Measurements from ENCODE around the gene MEP1B. TPM values are rescaled to one million over a fixed set of nuclear protein-coding genes. Genes with fewer than 3 reads are reported as not detected.
"Not testable (repeated sequence)": the region's sequence is repeated elsewhere in the genome, so short reads cannot be mapped to it uniquely, and the experiment has no call there.

The MEP1B gene
- total RNA-seq, 1 donor from 2014 or later, result 1.3 TPM

DNA sequence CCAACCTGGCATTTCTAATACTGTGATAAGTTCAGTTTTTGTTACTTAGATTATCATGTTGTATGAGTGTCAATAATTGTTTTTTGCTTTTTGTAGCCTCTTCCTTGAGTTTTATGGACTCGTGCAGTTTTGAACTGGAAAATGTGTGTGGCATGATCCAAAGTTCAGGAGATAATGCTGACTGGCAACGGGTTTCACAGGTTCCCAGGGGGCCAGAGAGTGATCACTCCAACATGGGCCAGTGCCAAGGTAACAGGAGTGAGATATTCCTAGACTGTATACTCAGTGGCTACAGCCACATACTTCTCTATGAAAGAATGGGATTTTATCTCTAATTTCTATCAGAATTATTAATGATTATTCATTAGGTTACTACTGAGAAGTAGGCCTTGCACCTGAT is 18.2 kb downstream of the MEP1B start:
- DNase-seq (ENCODE audit: low spot score), result peak; percentile 89
- peak; percentile 93 for ATAC-seq

DNA sequence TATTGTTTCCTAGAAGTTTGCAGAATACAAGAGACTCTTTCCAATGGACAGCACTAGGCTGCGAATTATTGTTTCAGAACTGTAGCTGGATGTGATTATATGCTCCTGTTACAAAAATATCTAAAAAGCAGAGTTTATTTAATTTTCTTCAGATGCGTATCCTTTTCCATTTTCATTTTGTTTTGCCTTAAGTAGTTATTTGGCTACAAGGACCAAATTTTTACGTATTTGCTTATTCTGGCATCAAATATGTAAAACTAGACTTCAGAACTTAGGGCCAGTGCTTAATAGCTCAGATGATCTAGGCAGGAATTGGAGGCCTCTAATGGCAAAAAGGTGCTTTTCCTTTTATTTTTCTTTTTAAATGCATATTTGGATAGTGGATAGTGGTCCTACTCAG is 18.7 kb downstream of the MEP1B start:
- no peak for ATAC-seq
- DNase-seq (ENCODE audit: low spot score), result no peak

DNA sequence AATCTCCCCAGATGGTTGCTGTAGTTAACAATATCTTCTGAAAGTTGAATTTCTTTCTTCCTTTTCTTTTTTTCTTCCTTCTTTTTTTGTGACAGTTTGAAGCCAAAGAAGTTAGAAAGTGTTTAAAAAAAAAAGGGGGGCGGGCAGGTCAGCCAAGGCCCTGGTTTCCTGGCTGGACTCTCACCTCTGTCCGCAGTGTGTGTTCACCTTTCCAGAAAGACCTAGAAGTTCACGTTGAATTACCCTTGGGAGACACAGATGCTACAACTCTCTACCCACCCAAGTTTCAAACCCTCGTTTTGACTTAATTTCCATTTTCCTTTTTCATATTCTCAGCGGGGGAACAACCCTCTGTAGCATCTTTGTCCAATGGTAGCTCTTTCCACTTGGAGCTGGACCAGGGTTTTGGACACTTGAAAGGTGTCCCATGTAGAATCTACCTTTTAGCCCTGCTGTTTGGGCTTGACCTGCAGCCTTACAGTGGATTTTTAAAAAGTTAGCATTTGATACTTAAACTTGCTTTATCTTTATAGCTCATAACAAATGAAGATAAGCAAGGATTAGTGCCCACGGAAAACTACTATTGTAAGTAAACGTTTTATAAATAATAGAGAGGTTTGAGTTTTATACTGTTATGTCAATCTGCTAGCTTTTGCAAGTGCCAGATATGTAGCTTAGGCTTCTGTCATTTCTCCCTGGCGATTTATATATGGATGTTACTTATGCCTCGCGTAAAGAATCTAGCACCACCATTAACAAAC is 20.0 kb downstream of the MEP1B start:
- ATAC-seq (peak; percentile 67), DNase-seq (ENCODE audit: low spot score) (peak; percentile 56)

DNA sequence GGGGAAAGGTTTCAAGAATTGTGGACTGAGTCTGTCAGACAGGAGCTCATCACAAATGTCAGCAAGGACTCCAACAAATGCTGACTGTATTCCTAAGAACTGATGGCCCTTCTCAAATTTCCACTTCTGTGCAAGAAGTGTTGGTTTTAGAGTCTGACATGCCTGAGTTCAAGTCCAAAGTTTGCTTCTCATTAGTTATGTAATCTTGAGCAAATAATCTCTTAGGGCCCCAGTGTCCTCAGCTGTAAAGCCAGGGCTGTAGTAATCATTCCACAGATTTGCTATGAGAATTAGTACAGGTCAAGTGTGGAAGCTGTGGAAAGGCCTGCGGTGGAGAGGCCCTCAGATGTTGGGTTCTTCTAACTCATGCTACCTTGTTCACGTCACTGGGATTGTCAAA is 23.9 kb downstream of the MEP1B start:
- ATAC-seq (peak; percentile 88), DNase-seq (ENCODE audit: low spot score) (no peak)

DNA sequence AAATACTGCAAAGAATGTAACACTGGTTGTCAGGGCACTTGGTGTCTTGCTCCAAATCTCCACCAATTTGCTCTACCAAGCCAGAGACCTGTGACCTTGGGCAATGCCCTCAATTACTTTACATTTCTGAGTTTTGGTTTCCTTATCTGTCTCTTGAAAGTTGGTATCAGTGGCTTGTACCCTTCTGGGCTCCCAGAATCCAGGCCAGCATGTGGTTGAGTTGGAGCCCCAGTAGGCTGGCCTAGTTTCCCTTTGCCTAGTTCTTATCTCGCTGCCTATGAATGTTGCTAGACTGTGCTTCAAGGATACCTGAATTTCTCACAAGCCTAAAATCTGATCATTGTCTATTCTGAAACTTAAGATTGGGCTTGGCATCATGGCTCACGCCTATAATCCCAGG is 26.6 kb downstream of the MEP1B start:
- DNase-seq (ENCODE audit: low spot score) (no peak), ATAC-seq (no peak)

DNA sequence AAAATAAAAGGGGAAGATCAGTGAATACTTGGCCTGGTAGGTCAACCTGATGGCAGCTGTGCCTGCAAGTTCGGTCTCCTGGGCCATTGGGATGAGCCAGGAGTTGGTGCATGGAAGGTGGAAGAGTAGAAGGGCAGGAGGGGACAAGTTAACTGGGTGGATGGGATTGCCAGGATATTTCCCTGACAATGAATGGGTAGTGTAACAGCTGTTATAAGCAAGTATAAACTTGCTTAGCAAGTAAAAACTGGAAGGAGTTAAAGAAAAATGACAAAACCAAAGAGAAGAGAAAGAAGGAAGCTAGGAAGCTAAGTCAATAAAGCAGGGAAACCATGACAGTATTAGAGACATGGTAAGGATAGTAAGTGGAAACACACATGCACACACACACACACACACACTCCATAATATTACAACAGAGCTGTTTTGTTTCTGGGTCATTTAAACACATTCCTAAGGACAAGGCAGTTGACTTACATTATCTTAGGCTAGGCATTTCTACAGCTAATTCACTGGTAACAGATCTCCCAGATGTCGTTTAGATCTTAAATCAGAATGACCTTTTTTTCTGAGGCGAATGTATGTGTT is 29.7 kb downstream of the MEP1B start:
- no peak for ATAC-seq
- no peak for DNase-seq (ENCODE audit: low spot score)

DNA sequence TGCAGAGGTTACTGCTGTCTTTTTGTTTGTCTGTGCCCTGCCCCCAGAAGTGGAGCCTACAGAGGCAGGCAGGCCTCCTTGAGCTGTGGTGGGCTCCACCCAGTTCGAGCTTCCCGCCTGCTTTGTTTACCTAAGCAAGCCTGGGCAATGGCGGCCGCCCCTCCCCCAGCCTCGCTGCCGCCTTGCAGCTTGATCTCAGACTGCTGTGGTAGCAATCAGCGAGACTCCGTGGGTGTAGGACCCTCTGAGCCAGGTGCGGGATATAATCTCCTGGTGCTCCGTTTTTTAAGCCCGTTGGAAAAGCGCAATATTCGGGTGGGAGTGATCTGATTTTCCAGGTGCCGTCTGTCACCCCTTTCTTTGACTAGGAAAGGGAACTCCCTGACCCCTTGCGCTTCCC is 43.5 kb downstream of the MEP1B start:
- not testable (repeated sequence) for ATAC-seq; DNase-seq (ENCODE audit: low spot score)

DNA sequence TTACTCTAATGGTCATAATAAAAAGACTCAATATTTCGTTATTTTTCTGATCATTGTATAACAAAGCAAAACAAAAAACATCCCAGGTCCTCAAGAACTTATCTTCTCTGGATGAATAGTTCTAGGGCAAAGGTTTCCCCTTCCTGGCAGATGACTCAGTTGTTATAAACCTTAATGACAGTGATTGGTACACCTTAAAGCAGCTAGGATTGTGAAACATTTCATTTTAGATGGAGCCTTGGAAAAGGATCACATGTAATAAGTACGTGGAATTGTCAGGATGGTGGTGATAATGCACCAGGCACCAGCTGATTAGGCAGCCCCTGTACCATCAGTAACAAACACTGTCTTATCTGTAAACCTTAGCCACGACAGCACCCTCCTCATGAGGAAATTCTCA is 47.2 kb downstream of the MEP1B start:
- no peak for DNase-seq (ENCODE audit: low spot score)
- no peak for ATAC-seq

DNA sequence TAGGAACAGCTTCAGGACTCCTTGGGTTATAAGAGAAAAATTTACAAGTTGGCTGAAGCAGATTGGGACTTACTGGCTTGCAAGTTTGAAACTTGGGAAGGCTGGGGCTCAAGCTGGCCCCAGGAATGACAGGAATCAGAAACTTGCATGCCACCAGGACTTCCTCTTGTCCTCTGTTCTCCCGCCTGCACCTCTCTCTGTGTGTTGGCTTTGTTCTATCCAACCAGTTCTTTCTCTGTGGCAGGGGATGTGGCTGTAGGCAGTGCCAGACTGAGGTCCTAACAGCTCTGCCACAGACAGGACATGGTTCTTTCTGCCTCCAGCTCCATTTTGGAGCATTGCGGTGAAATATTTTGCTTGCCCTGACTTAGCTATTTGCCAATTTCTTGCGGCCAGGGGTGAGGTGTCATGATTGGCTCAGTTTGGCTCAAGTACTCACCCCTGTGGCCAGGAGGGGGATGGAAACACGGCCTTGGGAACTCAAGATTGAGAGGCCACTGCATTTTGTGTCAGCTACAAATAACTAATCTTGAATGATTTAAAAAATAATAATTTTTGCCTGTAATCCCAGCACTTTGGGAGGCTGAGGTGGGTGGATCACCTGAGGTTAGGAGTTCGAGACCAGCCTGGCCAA is 48.9 kb downstream of the MEP1B start:
- DNase-seq (ENCODE audit: low spot score) (no peak), ATAC-seq (peak; percentile 60)

DNA sequence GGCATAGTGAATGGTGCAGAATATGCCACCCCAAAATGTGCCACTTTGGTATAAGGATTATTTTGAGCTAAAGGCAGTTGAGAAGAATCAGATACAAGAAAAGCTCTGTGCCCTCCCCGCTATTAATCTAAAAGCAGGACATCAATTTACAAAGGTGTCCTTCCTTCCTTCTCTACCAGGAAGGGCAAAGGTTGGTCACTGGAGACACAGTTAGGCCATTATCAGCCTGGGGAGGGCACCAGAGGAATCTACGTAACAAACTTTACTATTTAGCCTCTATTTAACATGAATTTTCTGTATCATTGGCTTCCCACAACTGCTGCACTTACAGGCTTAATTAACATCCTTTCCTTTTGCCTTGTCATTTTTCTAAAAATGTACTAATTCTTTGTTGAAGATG is 52.6 kb downstream of the MEP1B start:
- ATAC-seq (no peak), DNase-seq (ENCODE audit: low spot score) (no peak)

DNA sequence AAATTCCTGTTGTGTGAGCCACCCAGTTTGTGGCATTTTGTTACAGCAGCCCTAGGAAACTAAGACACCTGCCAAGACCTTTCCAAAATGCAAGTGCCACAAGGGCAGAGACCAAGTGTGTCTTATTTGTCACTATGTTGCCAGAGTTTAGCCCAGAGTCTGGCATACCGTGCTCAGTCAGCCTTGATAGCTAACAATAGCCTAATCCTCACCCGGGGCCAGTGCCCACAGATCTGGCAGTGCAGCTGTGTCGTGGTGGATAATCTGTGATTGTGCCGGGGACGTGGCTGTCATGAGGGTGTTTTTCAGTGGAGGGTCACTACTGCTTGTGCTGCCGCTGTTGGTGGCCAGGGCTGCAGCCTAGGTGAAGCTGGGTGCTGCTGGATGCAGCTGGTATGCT is 53.5 kb downstream of the MEP1B start:
- ATAC-seq (no peak), DNase-seq (ENCODE audit: low spot score) (no peak)

DNA sequence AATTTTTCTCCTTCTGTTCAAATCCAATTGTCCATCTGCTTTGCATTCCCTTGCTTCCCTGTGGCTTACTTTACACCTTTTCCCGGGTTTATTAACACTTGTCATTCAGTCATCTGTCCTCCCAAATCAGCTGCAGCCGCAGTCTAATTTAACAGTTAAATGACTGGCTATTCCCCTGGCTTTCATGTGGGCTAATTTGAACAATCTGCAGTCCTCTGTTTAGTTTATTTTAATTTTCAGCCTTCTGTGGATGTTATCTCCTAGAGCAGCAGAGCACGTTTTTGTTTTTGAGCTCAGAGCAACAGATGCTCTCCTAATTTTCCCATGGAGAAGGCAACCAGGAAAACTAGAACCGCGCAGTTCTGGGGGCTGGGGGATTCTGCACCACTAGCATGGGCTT is 55.0 kb downstream of the MEP1B start:
- no peak for DNase-seq (ENCODE audit: low spot score)
- ATAC-seq, result no peak

DNA sequence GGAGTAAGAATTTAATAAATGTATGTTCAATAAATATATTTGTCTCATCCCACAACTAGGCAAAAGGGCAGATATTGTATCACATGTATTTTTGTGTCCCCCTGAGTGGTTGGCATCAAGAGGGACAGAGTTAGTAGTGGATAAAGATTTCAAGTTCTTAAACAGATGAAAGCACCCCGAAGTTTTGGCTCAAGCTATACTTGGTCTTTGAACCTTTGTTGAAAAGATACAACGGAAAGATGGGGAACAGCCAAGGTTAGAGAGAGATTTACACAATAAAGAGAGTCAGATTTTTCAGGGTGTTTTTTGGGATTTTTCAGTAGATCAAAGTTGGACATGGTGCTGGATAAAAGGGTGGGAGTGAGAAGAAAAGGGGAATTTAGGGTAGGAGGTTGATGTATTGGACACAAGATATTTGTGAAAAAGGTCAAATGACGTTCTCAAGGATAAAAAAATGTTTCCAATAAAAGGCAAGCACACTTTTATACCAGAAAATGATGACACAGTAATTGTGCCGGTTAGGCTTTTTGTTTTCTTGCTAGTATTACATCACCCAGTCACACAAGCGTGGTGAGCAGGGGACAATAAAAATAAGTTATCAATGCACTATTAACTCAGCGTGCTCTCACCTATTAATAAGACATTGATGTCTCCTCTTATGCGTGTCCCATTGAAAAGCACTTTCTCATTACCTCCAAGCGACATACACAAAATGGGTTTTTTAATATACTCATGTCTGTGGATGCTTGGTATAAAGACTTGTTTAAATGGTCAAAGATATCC is 59.5 kb downstream of the MEP1B start:
- ATAC-seq, result peak; percentile 34

DNA sequence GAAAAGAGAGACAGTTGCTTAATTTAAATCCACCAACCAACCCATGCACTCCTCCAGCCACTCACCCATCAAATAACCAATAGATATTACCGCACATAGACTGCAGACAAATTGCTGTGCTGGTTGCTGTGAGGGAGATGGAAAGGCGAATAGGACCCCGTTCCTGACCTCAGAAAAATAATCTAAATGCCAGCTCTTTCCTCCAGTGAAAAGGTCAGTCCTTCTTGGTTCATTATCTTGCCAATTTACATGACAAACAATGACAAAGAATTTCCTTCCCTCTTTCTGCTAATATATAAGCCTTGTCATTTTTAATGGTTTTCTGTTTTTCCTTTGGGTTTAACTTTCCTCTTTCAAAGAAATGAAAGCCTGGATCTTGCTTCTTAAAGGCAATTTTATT is 61.6 kb downstream of the MEP1B start:
- no peak for DNase-seq (ENCODE audit: low spot score)
- no peak for ATAC-seq

More for the DNA sequence above, 59.5 kb downstream of the MEP1B start:
- DNase-seq (ENCODE audit: low spot score), result no peak

DNA sequence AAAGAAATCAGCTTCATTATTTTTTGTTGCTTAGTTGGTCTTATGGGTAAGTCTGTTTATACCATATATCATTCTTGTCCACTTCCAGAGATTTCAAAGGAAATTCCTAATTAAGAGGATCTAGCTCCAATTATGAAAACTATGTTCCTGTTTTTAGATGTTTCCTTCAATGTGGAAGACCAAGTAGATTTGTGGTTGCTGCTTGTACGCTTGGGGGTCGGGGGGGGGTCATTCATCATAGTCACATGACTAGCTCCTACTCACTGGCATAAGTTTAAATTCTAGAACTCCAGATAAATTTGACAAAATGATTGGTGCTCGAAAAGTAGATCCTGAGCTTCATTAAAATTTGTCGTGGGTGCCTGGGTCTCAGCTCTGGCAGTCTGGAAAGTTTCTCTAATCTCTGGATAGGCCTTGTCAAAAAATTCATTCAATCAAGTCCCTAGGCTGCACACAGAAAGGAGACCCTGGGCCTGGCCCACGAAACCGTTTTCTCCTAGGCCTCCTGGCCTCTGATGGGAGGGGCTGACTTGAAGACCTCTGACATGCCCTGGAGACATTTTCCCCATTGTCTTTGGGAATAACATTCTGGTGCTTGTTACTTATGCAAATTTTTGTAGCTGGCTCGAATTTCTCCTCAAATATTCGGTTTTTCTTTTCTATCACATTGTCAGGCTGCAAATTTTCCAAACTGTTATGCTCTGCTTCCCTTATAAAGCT is 62.5 kb downstream of the MEP1B start:
- no peak for DNase-seq (ENCODE audit: low spot score)
- ATAC-seq, result no peak

DNA sequence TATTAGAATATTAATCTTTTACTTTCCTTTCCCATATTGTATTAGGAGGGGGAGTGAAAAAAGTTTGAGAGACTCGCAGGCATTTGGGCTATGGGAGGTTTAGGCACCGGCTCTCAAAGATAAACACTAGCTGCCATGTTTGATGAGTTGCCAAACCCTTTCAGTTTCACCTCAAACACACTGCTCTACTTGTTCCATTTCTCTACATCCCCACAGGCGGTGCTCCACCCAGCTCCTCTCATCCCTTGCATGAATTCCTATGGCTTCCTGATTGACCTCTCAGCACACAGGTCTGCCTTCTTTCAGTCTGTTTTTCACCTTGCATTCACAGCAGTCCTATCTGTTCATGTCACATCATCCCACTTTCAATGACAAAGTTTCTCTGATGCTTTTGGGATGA is 65.7 kb downstream of the MEP1B start:
- DNase-seq (ENCODE audit: low spot score) (no peak), ATAC-seq (no peak)

DNA sequence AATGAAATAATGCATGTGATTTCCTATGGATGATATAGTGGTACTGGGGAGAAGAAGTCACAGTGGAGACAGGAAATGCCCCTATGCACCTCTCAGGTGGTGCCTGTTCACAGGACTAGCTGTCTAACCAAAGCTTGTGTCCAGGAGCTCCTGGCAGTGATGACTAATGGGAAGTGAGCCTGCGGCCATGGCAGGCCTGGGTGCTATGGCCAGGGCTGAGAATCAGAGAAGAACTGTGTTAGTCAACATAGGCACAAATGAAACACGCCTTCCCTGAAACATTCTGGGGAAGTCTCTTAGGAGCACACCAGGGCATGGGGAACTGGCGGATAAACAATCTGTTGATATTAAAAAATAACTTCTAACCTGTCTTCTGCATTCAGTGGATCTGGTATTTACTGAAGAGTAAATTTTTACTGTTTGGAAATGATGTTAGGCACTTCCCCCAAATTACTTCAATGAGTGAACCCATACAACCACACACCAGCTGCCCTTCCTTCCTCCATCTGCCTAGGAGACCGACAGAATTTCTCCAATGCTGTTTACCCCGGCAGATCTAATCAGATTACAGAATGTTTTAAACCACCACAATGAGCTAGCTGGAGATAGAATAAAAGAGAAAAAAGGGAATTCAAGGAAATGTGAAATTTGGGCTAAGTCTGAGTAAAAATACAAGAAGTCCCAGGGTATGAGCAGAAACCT is 67.4 kb downstream of the MEP1B start:
- DNase-seq (ENCODE audit: low spot score) (no peak), ATAC-seq (no peak)

DNA sequence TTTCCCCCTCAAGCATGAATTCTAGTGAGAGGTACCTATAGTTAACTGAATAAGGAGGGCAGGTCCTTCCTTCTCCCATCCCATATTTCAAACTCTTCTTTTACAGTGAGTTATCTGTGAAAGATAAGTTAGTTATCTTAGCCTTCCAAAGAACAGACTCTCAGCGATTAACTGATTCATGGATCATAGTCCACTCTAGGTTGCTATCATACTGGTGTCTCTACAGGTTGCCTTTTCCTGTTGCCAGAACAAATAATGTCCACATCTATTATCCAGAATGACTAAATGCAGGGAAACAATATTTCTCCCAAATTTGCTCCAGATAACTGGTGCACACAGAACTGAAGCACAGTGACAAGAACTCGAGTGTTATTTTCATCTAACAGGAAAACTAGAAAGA is 68.3 kb downstream of the MEP1B start:
- DNase-seq (ENCODE audit: low spot score) (no peak), ATAC-seq (peak; percentile 95)

DNA sequence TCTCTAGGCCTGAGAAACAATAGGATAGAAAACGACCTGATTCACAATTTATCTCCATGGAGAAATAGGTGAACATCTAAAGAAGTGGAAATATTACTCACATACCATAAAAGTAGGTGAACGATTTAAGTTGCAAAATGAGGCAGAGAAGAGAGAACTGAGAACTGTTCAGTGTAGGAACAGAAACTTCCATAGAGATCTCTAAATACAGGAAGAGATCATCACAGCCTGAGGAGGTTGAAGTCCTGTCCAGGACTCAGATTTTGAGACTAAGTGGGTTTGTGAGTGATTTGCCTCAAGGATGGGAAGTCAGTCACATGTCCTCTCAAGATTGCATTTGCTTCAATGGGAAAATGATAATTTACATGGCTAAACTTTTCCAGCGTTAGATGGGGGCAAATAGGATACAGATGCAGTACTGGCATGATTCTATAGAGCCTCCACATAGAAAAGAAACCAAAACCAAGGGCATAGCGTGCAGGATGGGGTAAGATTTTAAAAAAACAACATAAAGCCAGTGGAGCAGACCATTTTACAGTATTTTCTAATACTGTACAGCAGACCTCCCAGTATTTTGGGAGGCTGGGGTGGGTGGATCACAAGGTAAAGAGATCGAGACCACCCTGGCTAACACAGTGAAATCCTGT is 68.8 kb downstream of the MEP1B start:
- no peak for DNase-seq (ENCODE audit: low spot score)
- ATAC-seq, result peak; percentile 46

DNA sequence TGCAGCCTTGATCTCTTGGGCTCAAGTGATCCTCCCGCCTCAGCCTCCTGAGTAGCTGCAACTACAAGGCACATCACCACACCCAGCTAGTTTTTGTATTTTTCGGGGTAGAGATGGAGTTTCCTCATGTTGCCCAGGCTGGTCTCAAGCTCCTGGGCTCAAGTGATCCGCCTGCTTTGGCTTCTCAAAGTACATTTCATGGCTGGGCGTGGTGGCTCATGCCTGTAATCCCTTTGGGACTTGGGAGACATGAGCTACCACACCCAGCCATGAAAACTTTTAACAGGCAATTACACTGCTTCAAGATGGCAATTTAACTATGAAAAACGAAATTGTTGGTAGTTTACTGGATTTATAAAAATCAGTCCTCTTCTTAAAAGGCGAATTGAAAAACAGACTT is 69.7 kb downstream of the MEP1B start:
- ATAC-seq (no peak), DNase-seq (ENCODE audit: low spot score) (no peak)
